GM21737 (cell line): ENCODE data around the gene KRTAP2-4.
"Not testable (repeated sequence)": the region's sequence is repeated elsewhere in the genome, so short reads cannot be mapped to it uniquely, and the experiment has no call there.

ENCODE experiments used
- ATAC-seq: cut with Tn5 transposase; IDR thresholded peaks from one replicate; pipeline ENCODE4 v1.9.1; 2021; ENCODE audit warnings: mild to moderate bottlenecking, moderate library complexity; ENCODE audit not compliant: unreplicated experiment

Gene KRTAP2-4

DNA sequence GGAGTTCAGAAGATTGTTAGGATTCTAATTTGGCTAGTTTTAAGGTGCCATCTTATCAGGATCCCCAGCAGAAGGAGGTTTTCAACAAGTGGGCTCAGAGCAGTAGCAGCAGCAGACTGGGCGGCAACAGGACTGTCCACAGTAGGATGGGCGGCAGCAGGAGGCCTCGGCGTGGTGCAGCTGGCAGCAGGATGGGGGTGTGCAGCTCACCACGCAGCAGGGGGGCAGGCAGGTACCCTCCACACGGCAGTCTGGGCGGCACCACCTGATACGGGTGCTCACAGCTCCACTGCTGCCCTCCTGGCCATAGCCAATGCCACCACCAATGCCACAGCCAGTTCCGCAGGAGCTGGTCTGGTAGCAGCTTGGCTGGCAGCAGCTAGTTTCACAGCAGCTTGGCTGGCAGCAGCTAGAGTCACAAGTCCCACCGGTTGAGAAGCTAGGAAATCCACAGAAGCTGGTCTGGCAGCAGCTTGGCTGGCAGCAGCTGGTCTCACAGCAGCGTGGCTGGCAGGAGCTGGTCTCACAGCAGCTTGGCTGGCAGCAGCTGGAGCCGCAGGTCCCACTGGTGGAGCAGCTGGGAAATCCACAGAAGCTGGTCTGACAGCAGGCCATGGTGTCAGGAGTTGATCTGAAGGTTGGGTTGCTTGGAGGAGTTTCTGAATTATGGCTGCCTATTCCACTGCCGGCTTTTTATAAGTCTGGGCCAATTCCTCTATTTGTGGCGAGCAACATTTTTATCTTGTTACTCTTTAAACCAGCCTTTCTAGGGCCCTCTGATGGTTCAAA is 24.7 kb downstream of the KRTAP2-4 start, which contains the start of gene KRTAP1-1:
Gene KRTAP1-1 (minus strand): TSS at position 668 of the 789 bp plus-strand sequence. CDS start 53 bp downstream, at position 615.
- not testable (repeated sequence) for ATAC-seq

DNA sequence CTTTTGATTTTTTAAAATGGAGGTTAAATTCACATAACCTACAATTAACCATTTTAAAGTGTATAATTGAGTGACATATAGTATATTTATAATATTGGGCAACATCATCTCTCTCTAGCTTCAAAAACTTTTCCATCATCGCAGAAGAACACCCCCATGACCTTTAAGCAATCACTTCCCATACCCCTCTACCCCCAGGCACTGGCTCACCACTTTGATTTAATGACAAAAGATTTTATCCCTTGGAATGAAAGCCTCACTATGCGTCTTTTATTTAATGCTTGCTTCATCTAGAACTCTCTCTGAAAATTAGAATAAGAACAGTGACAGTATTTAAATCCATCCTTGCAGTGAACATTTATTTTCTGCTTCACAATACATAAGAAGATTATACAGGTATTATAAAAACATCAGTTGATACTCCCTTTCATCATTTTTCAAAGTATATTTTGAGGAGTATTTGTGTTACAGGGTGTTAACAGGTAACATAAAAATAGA is 27.8 kb downstream of the KRTAP2-4 start:
- ATAC-seq = no peak

DNA sequence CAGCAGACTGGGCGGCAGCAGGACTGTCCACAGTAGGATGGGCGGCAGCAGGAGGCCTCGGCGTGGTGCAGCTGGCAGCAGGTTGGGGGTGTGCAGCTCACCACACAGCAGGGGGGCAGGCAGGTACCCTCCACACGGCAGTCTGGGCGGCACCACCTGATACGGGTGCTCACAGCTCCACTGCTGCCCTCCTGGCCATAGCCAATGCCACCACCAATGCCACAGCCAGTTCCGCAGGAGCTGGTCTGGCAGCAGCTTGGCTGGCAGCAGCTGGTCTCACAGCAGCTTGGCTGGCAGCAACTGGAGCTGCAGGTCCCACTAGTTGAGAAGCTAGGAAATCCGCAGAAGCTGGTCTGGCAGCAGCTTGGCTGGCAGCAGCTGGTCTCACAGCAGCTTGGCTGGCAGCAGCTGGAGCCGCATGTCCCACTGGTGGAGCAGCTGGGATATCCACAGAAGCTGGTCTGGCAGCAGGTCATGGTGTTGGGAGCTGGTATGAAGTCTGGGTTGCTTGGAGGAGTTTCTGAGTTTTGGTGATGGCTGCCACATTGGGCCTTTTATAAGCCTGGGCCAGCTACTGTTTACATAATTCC is 31.2 kb downstream of the KRTAP2-4 start, which contains the start of gene KRTAP1-3:
Gene KRTAP1-3 (minus strand): TSS at position 529 of the 590 bp plus-strand sequence. CDS start 53 bp downstream, at position 476.
- ATAC-seq = not testable (repeated sequence)

DNA sequence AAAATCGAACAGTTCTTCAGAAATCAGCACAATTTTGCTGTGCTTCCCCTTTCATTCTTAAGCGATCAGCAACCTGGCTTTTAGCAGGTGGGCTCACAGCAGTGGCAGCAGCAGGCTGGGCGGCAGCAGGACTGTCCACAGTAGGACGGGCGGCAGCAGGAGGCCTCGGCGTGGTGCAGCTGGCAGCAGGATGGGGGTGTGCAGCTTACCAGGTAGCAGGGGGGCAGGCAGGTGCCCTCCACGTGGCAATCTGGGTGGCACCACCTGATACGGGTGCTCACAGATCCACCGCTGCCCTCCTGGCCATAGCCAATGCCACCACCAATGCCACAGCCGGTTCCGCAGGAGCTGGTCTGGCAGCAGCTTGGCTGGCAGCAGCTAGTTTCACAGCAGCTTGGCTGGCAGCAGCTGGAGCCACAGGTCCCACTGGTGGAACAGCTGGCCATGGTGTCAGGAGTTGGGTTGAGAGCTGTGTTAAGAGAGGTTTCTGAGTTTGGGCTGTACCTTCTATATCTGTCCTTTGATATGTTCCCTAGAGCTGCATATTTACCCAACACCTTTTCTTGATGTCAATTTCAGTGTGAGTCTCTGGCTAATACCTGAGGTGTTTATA is 35.9 kb downstream of the KRTAP2-4 start, which contains the start of gene KRTAP1-4:
Gene KRTAP1-4 (minus strand): TSS at position 563 of the 613 bp plus-strand sequence. CDS start 117 bp downstream, at position 446.
- no peak for ATAC-seq

DNA sequence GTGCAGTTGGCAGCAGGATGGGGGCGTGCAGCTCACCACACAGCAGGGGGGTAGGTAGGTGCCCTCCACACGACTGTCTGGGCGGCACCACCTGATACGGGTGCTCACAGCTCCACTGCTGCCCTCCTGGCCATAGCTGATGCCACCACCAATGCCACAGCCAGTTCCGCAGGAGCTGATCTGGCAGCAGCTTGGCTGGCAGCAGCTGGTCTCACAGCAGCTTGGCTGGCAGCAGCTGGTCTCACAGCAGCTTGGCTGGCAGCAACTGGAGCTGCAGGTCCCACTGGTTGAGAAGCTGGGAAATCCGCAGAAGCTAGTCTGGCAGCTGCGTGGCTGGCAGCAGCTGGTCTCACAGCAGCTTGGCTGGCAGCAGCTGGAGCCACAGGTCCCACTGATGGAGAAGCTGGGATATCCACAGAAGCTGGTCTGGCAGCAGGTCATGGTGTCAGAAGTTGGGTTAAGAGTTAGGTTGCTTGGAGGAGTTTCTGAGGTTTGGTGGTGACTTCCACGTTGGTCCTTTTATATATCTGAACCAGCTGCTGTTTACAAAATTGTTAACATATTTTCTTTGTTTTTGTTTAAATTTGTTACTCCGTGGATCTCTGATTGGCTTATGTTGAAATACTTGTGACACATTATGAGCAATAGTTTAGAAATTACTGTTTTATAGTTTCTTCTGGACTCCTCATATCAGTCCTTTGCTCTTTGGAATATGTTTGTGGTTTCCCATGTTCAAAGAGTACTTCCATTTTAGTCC is 38.8 kb downstream of the KRTAP2-4 start, which contains the start of gene KRTAP1-5:
Gene KRTAP1-5 (minus strand): TSS at position 494 of the 757 bp plus-strand sequence. CDS start 53 bp downstream, at position 441.
- ATAC-seq = no peak

DNA sequence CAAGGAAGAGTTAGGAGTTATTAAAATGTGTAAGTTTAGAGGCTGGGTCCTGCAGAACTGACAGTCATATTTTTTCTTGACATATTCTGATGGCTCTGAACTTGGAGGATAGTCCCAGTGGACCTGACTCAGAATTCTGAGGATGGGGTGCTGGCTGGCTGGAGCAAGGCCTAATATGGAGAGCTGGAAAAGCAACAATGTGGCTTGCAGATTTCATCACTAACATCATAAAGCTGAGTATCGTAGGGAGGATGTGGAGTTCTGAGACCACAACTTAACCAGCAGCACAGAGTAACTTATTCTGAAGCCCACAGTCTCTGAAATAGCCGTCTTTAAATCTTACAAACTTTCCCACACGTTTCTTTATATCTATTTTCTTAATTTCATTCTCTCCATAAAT is 41.0 kb downstream of the KRTAP2-4 start:
- ATAC-seq = no peak

DNA sequence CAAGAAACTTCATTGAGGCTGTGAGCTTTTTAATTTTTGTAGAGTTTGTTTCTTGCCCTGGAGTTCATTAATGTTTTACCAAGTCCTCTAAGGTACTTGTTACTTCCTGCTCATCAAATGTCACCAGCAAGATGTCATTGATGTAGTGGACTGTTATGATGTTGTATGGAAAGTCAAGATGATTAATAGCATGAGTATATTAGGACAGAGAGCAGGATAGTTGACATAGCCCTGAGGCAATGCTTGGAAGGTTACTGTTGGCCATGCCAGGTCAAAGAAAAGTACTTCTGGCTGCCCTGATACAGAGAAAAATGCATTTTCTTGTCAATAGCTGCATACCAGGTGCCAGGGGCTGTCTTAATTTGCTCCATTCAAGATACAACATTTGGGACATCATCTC is 45.3 kb downstream of the KRTAP2-4 start:
- ATAC-seq = no peak

DNA sequence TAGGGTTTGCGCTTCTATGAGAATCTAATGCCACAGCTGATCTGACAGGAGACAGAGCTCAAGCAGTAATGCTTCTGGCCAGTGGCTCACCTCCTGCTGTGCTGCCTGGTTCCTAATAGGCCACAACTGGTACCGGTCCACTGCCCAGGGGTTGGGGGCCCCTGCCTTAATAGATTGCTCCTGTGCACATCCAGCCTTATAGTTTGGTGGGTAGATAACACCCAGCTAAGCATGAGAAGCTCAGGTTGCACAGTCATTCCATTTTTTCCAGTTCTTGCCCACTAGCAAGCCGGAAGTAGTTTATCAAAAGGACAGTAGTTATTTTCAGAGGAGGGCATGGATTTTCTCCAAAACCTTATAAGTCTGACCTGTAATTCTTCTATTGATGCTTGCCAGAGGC is 46.3 kb downstream of the KRTAP2-4 start:
- ATAC-seq = no peak

DNA sequence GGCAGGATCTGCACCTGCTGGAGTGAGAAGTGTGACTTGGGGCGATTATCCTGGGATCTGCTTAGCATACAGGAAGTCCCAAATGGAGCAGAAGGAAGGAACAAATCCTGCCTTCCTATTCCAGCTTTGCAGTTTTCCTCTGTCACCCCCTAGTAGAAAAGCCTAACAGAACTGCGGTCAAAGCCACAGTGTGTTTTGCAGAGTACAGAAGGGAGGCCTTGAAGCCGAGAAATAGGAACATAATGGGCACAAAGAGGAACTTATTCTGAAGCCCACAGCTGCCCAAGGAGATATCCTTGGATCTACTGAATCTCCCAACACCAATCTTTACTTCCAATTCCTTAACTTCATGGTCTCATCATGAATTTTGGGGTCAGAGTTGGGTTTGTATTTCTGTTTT is 47.1 kb downstream of the KRTAP2-4 start:
- no peak for ATAC-seq

DNA sequence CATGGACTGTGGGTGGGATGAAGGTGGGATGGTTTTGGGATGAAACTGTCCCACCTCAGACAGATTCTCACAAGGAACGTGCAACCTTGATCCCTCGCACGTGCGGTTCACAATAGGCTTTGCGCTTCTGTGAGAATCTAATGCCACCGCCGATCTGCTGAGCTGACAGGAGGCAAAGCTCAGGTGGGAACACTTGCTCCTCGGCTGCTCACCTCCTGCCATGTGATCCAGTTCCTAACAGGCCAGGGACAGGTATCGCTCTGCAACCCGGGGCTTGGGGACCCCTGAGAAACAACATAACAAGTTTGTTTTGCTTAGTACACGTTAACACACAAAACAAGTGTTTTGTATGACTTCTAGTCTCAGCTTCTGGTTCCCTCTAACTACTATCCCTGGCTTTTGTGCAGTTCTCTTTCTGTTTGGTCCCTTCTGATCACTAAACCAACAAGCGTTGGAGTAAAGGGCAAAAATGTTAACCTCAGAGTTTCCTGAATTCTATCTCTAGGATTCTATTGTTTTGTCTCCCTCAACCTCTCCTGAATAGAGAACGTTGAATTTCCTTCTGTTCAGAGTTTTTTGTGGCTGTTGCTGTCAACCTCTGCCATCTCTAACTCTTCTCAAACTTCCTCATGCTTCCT is 49.0 kb downstream of the KRTAP2-4 start:
- no peak for ATAC-seq

DNA sequence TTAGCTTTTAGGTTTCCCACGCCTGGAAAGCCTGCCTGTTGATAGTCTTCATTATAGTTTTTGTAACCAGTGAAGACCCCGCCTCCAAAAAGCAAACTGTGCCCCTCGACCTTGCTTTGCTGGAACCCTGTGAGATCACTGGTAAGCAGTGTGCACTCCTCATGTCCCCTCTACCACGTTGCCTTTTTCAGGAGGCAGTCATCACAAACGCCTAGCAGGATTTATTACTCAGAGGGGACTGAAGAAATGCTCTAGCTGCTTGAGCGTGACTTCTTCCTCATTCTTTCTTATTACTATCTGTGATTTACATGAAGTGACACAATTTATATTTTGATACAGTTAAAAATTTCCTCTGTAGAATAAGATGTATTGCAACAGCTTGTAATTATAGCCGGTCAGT is 50.2 kb downstream of the KRTAP2-4 start:
- ATAC-seq = no peak
